Fibroblast of villous mesenchyme (primary cell): ENCODE data around the gene WNT9B. TPM values are rescaled to one million over a fixed set of nuclear protein-coding genes. Genes with fewer than 3 reads are reported as not detected.
A peak's percentile ranks its signal among the peaks of the same experiment; 100 is the strongest.

ENCODE experiments used
- DNase-seq: peaks from one replicate; pipeline ENCODE4 v3.0.0-alpha.2; 2010; ENCODE audit warnings: low read depth
- H3K4me3 ChIP-seq: 2 replicates; pipeline ENCODE4 v1.5.1; 2011; ENCODE audit warnings: low read depth, mild to moderate bottlenecking, low read length
- total RNA-seq: library from RNA; depleted of rRNA; stranded (reverse); fragments of >200 nt; gene quantifications from 2 replicates; pipeline ENCODE4 v1.2.3, GENCODE V29; 2012
- TF ChIP-seq, protein P1 (sequence below): IDR thresholded peaks from 2 replicates; pipeline ENCODE4 v1.5.1; 2012; ENCODE audit warnings: low read depth, mild to moderate bottlenecking, low read length; ENCODE audit not compliant: insufficient read depth

Gene WNT9B, protein sequence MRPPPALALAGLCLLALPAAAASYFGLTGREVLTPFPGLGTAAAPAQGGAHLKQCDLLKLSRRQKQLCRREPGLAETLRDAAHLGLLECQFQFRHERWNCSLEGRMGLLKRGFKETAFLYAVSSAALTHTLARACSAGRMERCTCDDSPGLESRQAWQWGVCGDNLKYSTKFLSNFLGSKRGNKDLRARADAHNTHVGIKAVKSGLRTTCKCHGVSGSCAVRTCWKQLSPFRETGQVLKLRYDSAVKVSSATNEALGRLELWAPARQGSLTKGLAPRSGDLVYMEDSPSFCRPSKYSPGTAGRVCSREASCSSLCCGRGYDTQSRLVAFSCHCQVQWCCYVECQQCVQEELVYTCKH
- under 0.01 TPM in 1 of 2 replicates, not detected in the other for total RNA-seq

DNA sequence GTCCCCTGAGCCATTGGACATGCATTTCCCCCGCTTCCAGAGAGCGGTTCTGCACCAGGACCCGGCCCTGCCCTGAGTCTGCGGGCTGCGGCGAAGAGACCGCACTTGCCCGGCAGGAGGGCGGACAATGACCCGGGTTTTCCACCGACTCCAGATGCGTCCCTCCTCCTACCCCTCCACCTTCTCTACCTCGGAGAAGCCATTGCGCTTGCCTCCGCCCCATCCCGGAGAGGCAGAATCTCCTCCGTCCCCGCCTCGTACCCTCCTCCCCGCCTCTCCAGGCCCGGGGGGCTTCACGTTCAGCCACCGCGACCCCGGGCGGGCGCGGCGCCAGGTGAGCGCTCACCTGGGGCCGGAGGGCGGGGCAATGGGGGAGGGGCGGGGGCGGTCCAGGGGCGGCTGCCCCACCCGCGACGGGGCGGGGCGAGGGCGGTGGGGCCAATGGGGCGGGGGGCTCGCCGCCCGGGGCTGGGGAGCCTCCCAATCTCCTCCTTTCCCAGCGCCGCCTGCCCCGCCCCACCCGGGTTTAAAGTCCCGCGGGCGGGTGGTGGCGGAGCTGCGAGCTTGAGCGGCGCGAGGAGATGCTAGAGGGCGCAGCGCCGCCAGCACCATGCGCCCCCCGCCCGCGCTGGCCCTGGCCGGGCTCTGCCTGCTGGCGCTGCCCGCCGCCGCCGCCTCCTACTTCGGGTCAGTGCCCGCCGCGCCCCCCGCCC is at the start of gene WNT9B:
TSS of gene WNT9B (plus strand) at position 555 of the 713 bp plus-strand sequence. CDS start at position 611, 56 bp downstream.
- peak within 1 kb of the TSS; percentile 34 for H3K4me3 ChIP-seq
- no peak for DNase-seq
- TF ChIP-seq, protein P1, sequence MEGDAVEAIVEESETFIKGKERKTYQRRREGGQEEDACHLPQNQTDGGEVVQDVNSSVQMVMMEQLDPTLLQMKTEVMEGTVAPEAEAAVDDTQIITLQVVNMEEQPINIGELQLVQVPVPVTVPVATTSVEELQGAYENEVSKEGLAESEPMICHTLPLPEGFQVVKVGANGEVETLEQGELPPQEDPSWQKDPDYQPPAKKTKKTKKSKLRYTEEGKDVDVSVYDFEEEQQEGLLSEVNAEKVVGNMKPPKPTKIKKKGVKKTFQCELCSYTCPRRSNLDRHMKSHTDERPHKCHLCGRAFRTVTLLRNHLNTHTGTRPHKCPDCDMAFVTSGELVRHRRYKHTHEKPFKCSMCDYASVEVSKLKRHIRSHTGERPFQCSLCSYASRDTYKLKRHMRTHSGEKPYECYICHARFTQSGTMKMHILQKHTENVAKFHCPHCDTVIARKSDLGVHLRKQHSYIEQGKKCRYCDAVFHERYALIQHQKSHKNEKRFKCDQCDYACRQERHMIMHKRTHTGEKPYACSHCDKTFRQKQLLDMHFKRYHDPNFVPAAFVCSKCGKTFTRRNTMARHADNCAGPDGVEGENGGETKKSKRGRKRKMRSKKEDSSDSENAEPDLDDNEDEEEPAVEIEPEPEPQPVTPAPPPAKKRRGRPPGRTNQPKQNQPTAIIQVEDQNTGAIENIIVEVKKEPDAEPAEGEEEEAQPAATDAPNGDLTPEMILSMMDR, result no peak

DNA sequence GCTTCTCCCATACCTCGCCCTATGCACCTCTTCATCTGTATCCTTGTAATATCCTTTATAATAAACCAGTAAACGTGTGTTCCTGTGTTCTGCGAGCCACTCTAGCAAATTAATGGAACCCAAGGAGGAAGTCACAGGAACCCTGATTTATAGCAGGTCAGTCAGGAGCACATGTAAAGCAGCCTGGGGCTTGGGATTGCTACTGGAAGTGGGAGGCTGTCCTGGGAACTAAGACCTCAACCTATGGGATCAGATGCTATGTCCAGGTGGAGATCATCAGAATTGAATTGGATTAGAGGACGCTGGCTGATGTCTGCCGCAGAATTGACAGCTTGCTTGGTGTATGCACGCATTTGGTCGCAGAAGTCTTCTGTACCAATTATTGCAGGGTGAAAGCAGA is 48.6 kb upstream of the WNT9B start:
- TF ChIP-seq, protein P1, result no peak
- no peak overlapping the region for H3K4me3 ChIP-seq
- no peak for DNase-seq

DNA sequence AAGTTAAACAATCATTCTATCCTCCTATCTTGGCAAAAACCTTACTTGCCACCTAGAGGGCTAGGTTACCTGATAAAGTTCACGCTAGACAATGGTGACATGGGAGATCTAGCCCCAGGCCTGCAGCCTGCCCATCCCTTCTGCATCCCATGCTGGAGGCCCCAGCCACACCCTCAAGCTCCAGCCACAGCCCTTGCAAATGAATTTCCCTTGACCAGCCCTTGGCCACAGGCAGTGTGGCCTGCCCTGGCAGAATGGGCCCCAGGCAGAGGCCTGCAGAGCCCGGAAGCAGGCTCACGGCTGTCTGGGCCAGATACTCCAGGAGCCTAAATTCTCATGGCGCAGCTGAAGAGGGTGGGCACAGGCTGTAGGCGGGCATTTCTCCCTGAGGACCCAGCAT is 47.8 kb upstream of the WNT9B start:
- no peak overlapping the region for H3K4me3 ChIP-seq
- no peak for DNase-seq
- TF ChIP-seq, protein P1, result no peak

DNA sequence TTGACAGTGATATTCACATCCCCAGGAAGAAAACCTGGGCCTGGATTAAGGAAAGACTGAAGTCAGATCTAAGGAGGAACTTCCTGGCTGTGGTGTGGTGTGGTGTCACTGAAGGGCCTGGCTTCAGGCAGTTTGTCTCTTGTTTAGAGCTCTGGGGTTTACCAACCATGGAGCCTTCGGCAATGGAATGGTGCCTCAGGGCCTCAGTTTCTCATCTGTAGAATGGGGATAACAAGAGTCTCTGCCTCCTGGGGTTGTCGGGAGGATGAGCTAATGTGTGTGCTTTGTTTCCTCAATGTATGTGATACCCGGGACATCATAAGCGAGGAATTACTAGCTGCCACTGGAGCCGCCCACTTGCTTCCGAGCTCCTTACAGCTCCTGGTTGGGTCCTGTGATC is 45.6 kb upstream of the WNT9B start:
- no peak for DNase-seq
- TF ChIP-seq, protein P1, result no peak
- H3K4me3 ChIP-seq, result no peak overlapping the region

DNA sequence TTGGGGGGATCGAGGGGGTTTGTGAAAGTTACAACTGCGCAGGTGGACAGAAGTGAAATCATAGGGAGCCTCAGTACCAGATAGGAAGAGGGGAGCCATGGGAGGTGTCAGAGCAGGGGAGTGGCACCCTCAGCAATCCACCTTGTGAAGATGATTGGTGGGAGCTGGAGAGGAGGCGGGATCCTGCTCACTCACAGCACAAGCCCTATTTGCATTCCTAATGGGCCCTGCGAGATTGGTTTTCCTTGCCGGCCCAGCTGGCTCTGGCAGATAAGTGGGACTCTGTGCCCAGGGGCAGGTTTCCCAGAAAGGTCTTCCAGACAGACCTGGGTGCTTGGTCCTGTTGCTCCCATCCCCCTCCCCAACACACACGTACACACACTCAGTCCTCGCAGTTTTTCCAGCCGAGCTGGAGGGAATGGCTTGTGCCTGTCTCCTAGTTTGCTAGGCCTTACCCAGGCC is 42.2 kb upstream of the WNT9B start:
- TF ChIP-seq, protein P1, result no peak
- no peak for DNase-seq
- no peak overlapping the region for H3K4me3 ChIP-seq

DNA sequence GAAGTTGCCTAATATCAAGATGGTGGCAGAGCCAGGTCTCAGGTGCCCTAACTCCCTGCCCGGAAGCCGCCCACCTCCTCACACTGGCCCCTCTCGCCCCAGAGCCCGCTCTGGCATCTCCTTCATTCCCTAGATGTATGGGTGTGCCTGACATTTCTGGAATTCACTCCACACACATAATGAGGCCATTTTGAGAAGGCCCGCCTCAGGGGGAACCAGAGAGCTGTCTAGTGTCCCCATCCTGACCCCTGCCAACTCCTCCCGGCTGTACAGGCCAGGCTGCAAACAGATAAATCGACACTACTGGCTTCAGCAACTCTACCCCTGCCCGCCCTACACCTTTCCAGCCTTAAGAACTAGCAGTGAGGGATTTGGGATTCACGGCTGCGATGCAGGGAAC is 40.5 kb upstream of the WNT9B start:
- TF ChIP-seq, protein P1, result no peak
- no peak for DNase-seq
- no peak overlapping the region for H3K4me3 ChIP-seq
